Astrocyte of the cerebellum (primary cell): Measurements from ENCODE around the gene DOCK1.

Experiments used
- DNase-seq: peaks from one replicate; pipeline ENCODE4 v3.0.0-alpha.2; 2011; ENCODE audit warnings: low read depth
- H3K4me3 ChIP-seq: 2 replicates; pipeline ENCODE4 v1.5.1; 2011; ENCODE audit warnings: mild to moderate bottlenecking, low read depth, low read length, moderate library complexity
- CTCF ChIP-seq: IDR thresholded peaks from 2 replicates; pipeline ENCODE4 v1.5.1; 2012; ENCODE audit warnings: low read length, low read depth, moderate library complexity, mild to moderate bottlenecking; ENCODE audit errors: missing control alignments
- in situ Hi-C: cut with HindIII; loops from 2 replicates; pipeline ENCODE4 v1.10.0; 2017; ENCODE audit warnings: low sequenced_read_pairs

DOCK1 gene

GRCh38 chr10:127044186-127044585, 139.0 kb downstream of the DOCK1 start:
- TF ChIP-seq CTCF: no peak
- H3K4me3 ChIP-seq: no peak overlapping the region
- in situ Hi-C loops: no loop called here
- no peak for DNase-seq

DNA sequence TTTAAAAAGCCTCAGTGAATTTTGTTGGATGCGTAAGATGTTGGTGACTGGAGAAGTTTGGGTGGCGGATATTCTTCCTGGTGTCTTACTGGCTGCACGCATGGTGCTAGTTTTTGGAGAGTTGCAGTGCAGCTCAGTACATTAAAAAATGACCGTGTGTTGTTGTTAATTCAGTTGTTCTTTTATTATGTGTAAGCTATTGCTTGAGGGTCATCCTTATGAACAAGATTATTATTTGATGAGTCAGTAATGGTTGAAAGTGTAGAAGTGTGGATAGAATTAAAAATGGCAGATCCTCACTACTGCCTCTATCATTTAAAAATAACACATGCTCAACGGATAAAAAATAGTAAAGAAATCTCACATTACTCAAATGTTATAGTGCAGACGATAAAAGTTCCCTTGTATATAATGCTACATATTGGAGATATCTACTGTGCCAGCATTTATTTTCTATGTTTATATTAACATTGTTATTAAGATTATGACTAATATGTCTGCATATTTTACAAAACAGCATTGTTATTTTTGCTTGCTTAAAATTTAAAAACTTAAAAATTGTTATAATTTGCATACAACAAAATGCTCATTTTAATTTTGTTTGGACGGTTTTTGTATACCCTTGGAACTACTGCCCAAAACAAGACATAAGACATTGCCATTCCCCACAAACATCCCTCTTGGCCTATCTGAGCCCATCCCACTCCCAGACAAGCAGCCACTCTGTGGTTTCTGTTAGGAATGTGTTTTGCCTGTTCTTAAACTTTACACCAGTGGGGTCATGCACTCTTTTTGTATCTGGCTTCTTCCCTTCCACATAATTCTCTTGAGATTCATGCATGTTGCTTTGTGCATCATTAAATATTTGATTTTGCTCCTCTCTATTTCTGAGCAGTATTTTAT, 142.0 kb downstream of the DOCK1 start:
- in situ Hi-C loops: no loop called here
- no peak for TF ChIP-seq CTCF
- no peak overlapping the region for H3K4me3 ChIP-seq
- no peak for DNase-seq

- TF ChIP-seq CTCF: no peak
- in situ Hi-C loops: no loop called here
- H3K4me3 ChIP-seq: no peak overlapping the region
- DNase-seq: no peak
Measured at GRCh38 chr10:127047878-127048238, 142.6 kb downstream of the DOCK1 start.

DNA sequence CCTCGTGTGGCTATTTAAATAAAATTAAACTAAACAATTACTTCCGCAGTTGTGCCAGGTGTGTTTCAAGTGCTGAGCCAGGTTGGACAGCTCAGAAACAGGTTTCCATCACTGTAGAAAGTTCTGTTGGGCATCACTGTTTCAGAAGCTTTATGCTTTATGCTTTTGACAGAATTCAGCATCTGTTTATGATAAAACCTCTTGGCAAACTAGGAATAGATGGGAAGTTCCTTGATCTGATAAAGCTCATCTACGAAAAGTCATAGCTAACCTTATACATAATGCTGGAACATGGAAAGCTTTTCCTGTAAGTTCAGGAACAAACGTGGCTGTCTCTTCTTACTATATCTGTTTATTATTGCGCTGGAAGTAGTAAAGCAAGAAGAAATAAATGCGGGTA, 143.4 kb downstream of the DOCK1 start:
- no peak for TF ChIP-seq CTCF
- in situ Hi-C loops: no loop called here
- DNase-seq: no peak
- no peak overlapping the region for H3K4me3 ChIP-seq

DNA sequence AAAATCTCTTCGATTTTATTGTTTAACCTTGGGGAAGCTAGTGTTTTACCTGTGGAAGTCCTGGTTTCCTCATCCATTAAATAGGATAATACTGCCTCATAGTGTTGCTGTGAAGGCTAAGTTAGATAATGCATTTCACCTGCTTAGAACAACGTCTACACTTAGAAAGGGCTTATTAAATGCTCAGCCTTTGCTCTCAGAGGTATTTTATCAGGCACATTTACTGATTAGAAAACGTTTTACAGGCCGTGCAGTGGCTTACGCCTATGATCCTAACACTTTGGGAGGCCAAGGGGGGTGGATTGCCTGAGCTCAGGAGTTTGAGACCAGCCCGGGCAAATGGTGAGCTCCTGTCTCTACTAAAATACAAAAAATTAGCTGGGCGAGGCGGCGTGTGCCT, 146.8 kb downstream of the DOCK1 start:
- H3K4me3 ChIP-seq: no peak overlapping the region
- no peak for TF ChIP-seq CTCF
- no peak for DNase-seq
- in situ Hi-C loops: no loop called here

DNA sequence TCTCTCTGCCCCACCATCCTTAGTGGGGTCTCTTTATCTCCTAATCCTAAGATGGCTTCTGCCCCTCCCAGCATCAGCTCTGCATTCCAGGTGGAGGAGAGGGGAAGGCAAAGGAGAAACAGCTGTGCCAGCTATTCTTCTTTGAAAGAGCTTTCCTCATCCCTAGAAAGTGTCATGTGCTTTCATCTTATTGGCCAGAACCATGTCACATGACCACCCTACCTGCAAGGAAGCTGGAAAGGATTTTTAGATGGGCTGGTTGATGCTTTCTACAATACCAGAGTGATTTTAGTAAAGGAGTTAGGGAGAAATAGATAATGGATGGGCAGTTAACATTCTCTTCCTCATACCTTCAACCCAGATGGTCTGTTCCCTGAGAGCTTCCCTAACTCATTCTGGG, 150.0 kb downstream of the DOCK1 start:
- in situ Hi-C loops: no loop called here
- DNase-seq: no peak
- H3K4me3 ChIP-seq: no peak overlapping the region
- no peak for TF ChIP-seq CTCF
